ENCODE measurements around the gene PSD2. TPM values are rescaled to one million over a fixed set of nuclear protein-coding genes. Genes with fewer than 3 reads are reported as not detected.

The PSD2 gene
- total RNA-seq, 1 donor from 2014 or later: not detected

DNA sequence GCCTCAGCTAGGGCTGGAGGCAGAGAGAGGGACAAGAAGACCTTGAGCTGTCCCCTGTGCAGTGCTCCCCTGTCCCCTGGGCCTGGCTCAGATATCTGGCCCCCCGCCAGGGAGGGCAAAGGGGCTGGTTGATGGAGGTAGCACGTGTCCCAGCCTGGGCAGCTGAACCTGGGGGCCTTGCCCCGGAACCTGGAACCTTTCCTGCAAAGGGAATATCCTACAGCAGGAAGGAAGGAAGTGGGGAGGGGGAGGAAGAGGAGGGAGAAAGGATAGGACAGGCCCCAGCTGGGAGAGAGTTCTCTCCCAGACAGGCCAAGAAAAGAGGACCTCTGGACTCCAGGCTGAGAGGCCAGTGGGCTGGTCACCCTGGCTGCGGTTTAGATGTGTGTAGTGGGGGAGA is 27.6 kb upstream of the PSD2 start:
- H3K9me3 ChIP-seq: no peaks in the 10 kb centered on the region
- intact Hi-C loops (cut with DNase I): loop anchor here (5.0 to 10.0 kb wide), 2 partner anchors 63 to 136 kb away; no protein-coding TSS in a partner anchor
- H3K27me3 ChIP-seq: peaks cover 23% of the 10 kb centered on the region
- no peak for ATAC-seq
- H3K27ac ChIP-seq: no peak overlapping the region
- H3K4me1 ChIP-seq: peaks cover 5% of the 10 kb centered on the region
- H3K4me3 ChIP-seq: no peak overlapping the region
- no peak for DNase-seq
- no peak for TF ChIP-seq CTCF (IDR thresholded peaks at IDR 0.05)
- no peaks in the 10 kb centered on the region for H3K36me3 ChIP-seq

DNA sequence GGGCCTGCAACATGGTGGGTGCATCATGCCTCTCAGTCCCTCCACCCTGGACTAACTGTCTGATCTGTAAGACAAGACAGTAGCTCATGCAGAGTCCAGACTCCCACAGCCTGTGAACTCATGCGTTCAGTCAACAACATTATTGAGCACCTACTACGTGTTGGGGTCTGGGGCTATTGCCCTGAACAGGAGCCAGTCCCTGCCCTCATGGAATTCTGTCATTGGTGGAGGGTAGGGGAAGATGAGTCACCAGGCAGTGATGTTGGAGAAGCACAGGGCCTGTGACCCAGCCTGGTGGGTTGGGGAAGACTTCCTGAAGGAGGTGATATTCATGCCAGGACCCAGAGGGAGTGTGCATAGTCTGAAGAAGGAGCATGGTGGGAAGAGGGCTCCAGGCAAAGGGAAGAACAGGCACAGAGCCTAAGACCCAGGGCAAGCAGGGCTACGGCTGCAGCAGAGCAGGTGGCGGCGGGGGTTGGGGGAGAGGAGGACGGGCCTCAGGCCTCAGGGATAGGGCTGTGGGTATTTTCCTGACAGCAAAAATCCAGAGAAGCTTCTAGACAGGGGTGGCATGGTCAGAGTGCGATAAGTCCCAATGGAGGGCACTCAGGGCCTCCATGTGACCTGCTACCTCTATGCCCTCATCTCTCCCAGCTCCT is 26.7 kb upstream of the PSD2 start:
- Histone ChIP-seq H3K27me3 (peaks cover 13% of the 10 kb centered on the region), H3K36me3 (no peaks in the 10 kb centered on the region), H3K4me3 (no peak overlapping the region), H3K27ac (no peak overlapping the region), H3K9me3 (no peaks in the 10 kb centered on the region), H3K4me1 (peaks cover 5% of the 10 kb centered on the region)
- ATAC-seq: no peak
- no peak for DNase-seq
- no peak for TF ChIP-seq CTCF (IDR thresholded peaks at IDR 0.05)
- intact Hi-C loops (cut with DNase I): loop anchor here (5.0 to 10.0 kb wide), 2 partner anchors 64 to 137 kb away; no protein-coding TSS in a partner anchor

DNA sequence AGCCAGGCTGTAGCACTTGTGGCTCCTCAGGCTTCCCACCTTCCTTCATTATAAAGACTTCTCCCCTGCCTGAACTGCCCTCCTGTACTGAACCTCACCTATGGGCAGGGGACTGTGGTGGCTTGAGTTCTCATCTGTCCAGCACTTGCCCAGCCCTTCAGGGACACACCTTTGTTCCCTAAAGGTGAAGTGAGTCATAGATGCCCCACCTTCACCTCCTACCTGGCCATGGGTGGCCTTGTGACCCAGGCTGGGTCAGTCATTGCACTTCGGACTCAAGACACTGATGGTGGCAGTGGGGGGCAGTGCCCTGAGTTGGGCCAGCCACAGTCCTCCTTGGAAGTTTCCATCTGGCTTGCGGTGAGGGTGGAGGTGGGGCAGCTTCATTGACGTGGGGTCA is 26.1 kb upstream of the PSD2 start:
- ATAC-seq: no peak
- DNase-seq: no peak
- TF ChIP-seq CTCF (IDR thresholded peaks at IDR 0.05): no peak
- H3K36me3 ChIP-seq: no peaks in the 10 kb centered on the region
- intact Hi-C loops (cut with DNase I): loop anchor here (5.0 to 10.0 kb wide), 2 partner anchors 65 to 137 kb away; no protein-coding TSS in a partner anchor
- no peak overlapping the region for H3K27ac ChIP-seq
- H3K27me3 ChIP-seq: peaks cover 8% of the 10 kb centered on the region
- H3K4me3 ChIP-seq: no peak overlapping the region
- H3K9me3 ChIP-seq: no peaks in the 10 kb centered on the region
- peaks cover 5% of the 10 kb centered on the region for H3K4me1 ChIP-seq

DNA sequence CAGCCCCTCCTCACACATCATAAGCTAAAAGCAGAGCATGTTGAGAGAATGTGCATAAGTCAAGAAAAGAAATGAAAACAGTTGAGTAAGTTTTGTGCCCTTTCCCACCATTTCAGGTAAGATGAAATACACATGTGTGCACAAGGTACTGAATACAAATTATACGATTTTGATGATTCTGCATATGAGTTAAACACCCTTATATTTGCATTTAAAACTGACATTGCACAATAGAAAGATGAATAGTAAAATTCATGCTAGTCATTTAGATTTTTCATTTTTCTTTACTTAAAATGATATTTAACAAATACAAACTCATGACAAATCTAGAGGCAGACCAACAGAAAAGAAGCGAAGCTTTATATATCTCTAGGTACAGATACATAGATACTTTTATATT is 24.9 kb upstream of the PSD2 start:
- H3K27ac ChIP-seq: no peak overlapping the region
- H3K9me3 ChIP-seq: no peaks in the 10 kb centered on the region
- H3K36me3 ChIP-seq: no peaks in the 10 kb centered on the region
- H3K27me3 ChIP-seq: no peaks in the 10 kb centered on the region
- peaks cover 5% of the 10 kb centered on the region for H3K4me1 ChIP-seq
- DNase-seq (no peak), ATAC-seq (no peak)
- intact Hi-C loops (cut with DNase I): no loop called here
- no peak overlapping the region for H3K4me3 ChIP-seq
- no peak for TF ChIP-seq CTCF (IDR thresholded peaks at IDR 0.05)

DNA sequence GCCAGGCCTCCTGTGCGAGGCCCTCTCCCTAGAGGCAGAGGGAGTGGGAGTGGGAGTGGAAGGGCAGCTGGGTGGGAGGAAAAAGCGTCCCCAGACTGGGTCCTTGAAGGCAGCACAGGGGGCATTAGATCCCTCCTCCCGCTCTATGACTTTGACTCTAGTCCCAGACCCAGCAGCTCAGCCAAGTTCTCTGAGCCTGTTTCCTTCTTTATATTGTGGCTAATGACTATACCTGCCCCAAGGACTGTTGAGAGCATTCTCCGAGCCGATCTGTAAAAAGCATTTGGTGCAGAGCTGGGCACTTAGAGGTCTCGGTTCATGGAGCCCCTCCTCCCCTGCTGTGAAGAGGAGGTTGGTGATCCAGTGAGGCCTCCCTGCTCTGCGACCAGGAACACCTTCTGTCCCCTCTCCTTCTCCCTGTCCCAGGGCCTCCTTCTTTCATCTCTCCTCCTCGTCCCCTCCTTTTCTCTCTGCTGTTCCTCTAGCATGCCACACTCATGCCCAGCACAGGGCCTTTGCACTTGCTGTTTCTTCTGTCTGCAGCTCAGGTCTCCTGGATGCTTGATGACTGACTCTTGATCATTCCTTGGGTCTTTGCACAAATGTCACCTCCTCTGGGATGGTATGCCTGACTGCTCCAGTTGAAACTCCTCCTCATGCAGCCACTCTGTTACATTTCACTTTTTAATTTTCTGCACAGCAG is 23.4 kb upstream of the PSD2 start:
- H3K36me3 ChIP-seq: no peaks in the 10 kb centered on the region
- no peak for TF ChIP-seq CTCF (IDR thresholded peaks at IDR 0.05)
- intact Hi-C loops (cut with DNase I): no loop called here
- no peak overlapping the region for H3K27ac ChIP-seq
- no peaks in the 10 kb centered on the region for H3K27me3 ChIP-seq
- no peak overlapping the region for H3K4me3 ChIP-seq
- no peak for DNase-seq
- ATAC-seq: no peak
- H3K4me1 ChIP-seq: peaks cover 5% of the 10 kb centered on the region
- H3K9me3 ChIP-seq: no peaks in the 10 kb centered on the region
